ENCODE data around the gene PPFIA2.

The PPFIA2 gene

DNA sequence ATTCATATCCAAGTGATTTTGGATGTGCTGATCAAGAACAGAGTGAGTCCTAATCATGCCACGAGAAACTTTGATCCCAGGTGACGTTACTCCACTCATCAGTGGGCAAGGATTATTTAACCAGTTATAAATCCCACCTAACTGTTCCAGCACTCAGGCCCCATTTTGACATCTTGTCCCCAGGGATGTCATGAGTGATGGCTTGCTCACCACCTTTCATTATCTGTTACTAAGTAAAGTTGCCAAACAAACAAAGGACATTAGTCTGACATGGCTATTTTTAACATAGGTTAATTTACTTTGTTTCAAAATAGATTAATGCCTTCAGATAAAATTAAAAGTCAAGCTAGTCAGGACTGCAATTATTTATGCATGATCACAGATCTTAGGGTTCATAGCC lies 425.3 kb downstream of the PPFIA2 start:
- no peak for DNase-seq

DNA sequence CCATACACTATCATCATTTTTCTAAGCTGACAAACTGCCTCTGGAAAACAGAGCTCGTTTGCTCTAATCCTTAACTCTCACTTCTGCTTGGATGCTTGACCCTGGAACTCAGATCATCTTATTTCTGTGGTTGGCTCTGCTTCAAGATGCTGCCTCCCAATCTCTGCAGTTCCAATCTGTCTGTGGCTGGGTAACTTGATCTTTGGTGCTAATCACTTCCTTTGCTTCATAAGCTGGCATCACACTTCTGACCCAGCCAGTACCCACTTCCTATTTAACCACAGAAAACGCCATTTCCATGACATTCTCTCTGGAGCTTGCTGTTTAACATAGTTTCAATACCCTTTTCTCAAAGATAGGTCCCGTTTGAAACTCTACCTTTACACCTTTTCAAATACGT lies 427.1 kb downstream of the PPFIA2 start:
- no peak for DNase-seq

DNA sequence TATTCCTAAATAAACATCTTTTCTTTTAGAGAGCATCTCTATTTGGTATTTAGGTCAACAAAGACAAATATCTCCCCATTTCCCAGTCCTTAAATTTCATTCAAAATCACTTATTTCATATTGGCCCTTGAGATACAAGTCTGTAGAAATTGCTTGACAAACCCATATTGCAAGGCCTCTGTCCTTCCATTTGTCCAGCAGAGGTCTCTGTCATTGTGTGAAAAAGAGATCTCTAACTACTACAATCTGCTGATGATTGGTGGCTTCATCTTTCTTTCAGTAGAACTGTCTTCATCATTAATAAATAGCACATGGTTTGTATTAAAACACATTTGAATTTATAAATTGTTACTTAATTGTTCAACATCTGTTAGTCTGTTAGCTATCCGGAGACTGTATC lies 428.7 kb downstream of the PPFIA2 start:
- DNase-seq: no peak

DNA sequence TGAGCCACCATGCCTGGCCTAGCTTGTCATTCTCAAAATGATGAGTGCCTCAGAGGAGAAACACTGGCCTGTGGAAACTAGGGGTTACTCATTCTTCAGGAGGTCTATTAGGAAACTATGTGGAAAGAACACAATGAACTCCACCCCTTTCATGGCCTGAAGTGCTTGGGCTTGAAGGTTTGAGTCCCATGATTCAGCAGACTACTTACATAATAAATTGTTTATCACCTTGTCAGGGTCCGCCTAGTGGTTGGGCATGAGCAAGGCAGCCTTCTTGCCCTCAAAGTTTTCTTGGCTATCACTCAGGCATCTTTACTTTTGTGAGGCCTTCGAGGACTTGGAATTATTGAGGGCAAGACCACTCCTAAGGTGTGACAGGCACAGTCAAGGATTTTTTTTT lies 430.1 kb downstream of the PPFIA2 start:
- peak; percentile 4 for DNase-seq

DNA sequence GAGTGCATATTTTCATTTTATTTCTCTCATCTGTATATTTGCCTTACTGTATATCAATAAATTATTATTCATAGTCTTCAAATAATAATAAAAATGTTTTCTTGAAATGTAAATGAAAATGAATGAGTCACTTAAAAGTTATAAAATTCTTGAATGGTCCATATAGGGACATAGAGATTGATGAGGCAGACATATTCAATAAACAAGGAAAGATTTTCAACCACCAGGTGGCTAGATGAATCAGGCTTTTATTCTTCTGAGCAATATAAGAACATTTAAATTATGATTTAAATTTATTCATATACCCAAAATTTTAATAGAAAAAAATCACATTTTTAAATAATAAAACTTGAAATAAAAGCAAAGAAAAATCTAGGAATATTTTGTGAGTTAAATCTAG lies 431.7 kb downstream of the PPFIA2 start:
- DNase-seq: no peak

DNA sequence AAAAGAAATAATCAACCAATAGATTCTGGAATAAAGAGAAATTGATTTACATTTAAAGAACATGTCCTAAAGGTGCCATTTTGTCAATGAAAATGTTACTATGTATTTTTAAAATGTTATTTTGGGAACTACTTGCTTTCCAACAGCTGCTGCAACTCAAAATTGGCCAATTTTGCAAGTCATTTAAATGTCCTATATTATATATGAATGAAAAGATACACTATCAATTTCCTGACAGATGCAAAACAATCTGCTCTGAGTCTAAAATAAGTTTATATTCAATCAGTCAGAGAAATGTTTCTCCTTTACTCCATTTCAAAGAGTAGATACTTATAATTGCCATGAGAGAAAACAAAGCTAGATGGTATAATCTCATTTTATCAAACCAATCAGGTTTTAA lies 434.1 kb downstream of the PPFIA2 start:
- DNase-seq: no peak

DNA sequence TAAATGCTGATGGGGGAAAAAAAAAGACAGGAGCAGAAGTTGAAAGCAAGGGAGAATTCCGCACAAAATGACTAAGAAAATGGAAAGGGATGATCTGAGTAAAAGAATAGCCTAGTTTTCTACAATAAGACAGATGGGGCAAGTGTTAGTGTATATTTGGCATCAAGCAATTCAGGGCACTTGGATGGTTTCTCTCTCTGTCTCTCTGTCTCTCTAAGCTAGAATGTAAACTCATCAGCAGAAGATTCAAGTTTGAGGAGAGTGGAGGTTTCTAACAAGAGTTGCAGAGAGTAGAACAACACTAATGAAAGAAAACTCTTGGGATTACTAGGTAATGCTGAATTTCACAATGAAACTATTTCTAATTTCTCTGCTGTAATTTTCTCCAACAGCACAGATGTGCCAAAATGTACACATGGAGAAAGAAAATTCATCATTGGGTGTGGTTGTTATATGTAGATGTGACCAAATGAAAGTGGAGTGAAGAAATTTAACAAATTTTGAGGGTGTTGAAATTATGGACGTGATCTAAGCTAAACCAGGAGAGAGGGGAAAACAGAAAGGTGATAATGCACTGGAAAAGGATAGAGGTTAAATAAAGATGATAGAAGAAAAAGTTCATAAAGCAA lies 444.1 kb downstream of the PPFIA2 start:
- DNase-seq: no peak

DNA sequence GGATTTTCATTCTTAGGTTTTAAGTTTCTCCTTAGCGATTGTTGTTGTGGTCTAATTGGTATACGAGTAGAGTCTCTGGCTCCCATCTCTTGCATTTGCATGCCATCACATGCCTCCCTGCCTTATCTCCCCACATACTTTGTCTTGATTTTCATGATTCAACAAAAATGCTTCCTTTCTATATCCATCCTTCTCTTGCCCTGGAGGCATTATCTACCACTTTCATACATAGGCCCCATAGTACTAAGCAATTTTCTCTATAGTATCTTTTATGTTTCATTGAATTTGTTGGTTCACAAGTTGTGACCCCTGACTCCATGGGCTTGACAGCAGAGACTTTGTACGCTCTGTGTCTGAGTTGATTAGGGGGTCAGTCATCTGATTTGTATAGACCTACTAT lies 455.2 kb downstream of the PPFIA2 start:
- DNase-seq: no peak

DNA sequence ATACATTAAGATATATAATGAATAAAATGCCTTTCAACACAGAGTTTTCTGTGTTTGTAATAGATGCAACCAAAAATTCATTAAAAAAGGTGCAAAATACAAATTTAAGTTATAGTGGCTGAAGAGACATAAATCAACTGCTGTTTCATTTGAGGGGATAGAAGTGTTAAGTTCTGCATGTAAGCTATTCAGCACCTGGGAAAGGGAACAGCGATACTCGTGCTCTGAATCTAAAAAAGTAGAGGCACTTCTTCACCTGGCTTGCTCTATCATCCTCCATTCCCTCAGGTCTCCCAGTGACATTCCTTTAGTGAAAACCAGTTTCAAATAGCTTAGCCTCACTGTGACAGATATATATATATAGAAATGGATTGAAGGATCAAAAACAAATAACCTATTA lies 458.7 kb downstream of the PPFIA2 start:
- no peak for DNase-seq

DNA sequence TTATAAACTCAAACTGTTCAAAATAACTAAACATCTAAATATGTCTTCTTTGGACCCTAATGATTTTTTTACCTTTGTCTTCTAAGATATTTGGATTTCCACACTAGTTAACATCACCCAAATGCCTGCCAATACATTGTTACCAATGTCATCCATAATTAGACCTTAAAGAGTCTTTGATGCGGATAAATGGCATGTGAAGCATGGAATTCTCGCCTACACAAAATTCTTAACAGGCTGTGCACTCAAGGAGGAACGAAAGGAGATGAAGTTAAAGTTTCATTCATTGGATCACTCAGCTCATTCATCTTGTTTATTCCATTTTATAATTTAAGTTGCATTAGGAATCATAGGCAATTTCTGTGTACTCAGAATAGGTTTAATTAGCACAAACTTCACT lies 461.5 kb downstream of the PPFIA2 start:
- DNase-seq: no peak

DNA sequence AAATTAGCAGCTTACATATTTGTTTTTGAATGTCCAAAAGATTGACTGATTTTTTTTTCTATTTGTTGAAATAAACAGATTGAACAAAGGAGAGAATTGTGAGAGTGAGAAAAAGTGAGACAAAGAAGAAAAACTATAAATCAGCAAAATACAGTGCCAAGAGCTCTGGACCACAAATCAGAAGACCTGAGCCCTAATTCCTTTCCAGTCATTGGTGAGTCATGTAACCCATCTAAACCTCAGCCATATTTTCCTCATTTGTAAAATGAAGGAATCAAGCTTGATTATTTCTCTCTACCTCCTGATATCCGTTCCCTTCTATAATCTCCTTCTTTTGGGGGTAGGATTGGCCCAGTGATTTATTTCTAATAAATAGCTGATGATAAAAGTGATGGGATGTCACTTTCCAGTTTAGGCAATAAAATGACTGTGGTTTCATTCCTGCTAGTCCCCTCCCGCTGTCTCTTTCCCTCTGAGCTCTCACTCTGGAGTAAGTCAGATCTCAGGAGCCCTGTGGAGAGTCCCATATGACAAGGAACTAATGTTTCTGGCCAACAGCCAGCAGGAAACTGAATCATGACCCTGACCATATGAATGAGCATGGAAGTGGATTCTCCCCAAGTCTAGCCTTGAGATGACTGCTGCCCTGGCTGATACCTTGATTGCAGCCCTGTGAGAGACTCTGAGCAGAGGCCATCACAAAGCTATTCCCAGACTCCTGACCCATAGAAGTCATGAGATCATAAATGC lies 462.4 kb downstream of the PPFIA2 start:
- DNase-seq: no peak

DNA sequence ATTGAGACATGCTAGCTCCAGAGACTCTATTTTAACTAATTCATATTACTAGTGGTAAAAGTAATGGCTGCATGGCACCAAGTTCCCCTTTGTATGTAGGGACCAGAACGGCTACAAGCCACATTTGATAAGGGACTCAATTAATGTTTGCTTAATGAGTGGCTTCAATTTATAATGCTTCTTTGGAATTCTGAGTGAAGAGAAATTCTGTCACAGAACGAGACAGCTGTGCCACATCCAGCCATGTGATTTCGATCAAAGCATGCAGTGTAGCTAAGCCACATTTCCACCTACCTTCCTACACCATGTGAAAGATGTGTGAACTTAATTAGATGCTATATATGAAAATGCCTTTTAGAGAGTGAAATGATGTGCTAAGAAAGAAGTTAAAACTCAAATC lies 463.9 kb downstream of the PPFIA2 start:
- no peak for DNase-seq

DNA sequence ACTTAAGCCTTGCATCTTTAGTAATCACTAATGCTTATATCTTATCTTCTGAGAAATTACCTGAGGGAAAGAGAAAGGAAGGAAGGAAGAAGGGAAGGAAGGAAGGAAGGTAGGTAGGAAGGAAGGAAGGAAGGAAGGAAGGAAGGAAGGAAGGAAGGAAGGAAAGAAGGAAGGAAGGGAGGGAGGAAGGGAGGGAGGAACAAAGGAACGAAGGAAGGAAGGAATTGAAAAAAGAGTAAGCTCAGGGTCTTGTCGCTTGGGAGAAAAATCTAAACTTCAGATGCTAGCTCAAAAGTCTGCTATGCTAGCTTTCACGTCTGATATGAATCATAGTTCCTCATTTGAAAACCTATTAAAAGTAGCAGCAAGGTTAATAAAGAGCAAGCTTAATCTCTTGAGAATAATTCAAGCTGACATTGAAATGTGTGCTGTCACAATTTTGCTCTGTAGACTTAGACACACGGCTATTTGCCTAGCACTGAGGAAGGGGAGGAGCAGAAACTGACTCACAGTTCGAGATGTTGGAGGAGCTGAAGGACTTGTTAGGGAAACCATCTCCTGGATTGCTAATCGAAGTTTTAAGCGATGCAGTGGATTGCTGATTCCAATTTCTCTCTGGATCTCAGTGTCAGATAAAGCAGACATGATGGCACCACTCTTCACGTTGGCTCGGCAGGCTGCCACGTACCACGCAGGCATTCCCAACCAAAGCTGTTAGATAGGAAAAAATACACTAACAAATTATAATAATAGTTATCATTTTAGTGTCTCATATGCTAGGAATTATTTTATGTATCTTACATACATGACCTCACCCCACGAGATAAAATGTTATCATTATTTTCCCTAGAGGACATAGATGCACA lies 464.6 kb downstream of the PPFIA2 start:
- no peak for DNase-seq

DNA sequence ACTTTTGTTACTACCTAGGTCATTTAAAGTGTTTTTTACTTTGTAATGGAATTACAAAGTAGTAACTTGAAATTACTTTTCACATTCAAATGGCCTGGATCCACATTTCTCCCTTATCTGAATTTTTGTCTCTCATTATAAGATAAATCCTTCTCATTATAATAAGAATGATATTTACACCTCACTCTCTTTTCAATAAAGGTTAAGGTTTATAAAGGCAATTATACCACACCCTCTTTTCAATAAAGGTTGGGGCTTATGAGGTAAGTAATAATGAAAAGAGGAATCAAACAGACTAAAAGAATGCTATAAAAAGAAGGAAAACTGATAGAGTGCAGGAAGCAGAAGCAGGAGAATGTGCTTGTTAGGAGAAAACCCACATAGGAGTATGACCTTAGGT lies 470.5 kb downstream of the PPFIA2 start:
- DNase-seq: no peak

DNA sequence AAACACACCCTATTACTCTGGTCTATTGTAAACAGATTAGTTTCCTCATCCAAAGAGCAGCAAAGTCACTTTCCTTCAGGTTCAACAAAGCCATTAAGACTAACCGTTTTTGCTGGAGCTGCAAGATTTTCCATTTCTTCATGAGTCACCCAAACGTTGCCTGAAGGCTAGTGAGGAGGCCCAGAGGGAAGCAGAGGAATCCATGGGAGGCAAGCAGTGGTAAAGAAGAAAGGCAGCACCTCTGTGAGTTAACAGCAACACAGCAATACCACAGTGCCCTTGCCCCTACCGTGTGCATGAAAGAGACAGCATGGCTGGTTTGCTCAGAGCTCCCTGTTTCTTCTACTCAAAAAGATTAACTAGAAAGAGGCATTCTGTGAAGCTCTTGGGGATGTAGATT lies 475.0 kb downstream of the PPFIA2 start:
- DNase-seq: no peak

DNA sequence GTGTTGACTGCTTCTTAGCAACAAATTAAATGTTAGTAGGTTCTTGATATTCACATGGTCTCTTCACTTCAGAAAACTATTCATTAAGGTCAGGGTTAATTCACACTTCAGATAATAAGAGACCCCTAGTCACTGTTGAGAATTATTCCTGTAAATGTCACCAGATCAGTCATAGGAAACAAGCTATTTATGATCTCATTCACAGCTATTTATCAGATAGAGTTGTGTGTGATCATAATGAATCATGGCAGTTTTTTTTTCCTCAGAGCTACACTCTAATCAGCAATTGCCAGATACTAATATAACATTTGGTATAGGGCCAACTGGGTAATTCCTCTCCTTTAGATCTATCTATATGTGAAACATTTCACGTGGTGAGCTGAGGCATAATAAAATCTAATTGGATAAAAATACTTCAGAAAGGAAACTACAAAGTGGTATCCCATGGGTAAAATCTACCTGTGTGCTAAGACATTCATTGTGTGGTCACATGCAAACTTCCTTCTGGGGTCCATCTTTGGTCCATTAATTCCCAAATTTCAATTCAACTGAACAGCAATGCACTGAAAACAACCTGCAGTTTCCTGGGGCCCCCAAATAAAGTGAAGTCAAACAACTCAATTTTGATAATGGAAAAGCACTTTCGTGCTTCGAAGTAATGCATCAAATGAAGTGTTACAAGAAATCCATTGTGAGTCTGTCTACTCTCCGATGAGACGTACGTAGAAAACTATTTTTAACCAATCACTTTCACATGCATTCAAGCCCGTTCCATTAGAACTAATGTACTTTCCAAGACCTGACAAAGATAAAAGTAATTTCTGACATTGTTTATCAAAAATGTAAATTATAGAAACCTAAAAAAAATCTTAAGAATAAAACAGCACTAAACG lies 484.3 kb downstream of the PPFIA2 start:
- no peak for DNase-seq

DNA sequence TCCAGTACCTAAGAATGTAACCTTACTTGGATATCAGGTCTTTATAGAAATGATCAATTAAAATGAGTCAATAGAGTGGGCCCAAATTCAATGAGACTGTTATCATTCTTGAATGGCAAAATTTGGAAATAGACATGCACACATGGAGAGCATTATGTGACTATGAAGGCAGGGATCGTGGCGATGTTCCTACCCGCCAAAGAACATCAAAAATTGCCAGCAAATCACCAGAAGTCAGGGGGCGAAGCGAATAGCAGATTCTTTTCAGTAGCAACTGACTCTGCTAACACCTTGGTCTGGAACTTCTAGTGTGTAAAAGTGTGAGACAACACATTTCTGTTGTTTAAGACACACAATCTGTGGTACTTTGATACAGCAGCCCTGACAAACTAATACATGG lies 488.8 kb downstream of the PPFIA2 start:
- DNase-seq: no peak

DNA sequence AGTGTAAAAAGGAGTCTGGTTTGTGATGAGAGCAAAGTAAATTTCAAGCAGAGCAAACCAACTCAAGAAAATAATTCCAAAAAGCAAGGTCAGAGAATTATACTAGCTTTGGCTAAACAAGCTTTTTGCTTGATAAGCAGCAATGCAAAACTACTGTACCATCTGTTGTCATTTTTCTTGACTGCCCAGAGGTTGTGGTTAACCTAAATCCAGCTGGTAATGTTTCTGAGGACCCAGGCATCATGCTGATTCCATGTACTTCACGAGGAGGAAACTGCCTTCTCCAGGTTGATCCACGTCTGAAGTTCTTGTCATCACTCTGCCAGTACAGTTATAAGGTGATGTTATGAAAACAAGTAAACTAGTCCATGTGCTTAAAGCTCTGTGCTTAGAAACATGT lies 496.1 kb downstream of the PPFIA2 start:
- DNase-seq: no peak

DNA sequence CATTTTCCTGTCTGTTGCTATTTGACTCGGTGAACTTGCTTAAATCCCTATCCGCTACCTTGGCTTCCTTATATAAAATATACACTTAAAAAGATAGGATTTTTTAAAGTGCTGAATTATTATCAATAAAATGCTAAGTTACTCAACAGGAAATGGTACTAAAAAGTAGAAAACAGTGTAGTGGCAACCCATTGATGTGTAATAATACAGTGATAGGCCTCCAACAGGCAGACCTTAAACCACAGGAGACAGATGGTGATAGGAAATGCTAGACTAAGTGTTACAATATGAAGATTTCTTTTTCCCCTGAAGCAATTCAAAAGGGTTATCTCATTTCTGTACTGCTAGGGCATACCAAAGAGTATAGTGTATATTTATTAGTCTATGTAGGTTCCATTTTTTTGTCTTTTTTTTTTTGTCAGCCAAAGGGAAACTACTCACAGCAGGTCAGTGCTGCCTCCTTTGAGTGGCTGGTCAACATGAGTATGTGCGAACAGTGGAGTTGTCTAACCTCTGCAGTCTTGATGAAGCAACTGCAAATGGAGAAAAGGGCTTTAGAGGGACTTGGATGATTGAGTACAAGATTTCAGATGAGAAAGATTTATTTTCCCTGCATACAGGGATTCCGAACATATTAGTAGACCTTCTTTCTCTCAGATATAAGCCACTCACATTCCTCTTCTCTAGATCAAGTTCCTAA lies 497.5 kb downstream of the PPFIA2 start:
- DNase-seq: no peak

DNA sequence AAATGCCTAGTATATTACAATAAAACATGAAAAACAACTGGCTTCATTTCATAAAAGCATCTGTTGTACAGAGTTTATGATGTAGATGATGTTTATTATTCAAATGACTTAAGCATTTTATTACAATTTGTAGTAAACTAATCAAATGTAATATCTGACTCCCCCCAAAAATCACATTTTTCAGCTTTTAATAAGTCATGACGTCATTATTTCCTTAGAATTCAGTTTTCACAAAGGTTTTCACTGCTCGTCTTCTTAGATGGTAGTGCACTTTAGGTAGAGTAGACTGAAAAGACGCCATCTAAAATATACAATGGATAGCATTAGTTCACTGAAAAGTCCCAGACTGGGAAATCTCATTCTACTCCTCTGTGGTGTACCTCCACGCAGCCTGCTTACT lies 499.8 kb downstream of the PPFIA2 start:
- no peak for DNase-seq

DNA sequence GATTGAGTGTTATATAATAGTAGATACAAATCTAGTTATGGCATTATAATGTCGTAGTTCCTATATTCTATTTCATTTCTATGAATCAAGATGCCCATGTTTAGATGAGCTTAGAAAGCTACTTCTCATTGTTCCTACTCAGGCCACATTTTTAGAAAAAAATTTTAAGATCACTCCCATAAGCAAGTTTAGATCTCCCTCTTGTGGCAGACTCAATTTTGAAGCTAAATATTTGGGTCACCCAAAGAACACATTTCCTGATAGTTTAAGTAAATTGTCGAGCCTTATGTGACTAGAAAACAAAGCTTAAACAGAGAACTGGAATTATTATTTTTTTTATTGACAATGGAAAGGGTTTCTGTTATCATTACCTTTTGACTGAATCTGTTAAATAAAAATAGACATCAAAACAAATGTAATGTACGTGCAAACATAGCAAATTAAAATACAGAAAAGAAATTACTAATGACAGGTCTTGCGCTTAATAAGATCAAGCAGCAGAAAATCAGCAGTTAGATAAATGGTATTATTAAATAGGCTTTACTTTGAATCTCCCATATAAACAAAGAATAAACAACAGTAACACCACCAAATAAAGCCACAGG lies 501.1 kb downstream of the PPFIA2 start:
- no peak for DNase-seq

DNA sequence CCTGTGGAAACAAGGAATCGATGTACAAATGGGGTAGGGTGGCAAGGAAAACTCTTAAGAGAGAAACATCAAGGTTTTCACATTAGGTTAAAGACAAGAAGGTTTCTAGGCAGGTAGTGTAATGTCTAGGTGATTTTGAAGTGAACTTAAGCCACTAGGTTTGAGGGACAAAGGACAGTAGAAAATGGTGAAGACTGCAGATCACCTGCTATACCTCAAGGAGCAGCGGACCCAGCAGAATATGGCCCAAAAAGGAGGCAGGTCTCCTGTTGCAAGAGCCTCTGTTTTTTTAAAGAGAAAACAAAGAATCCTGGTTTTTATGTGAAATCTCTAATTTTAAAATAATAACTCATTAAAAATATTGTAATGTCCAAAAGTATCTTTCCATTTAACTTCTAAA lies 503.2 kb downstream of the PPFIA2 start:
- DNase-seq: no peak

Measured in activated CD4-positive, alpha-beta T cell treated with anti-CD3 and anti-CD28 coated beads, Interleukin-2, amount 50 U/mL, for 16 hours (primary cell).